HTR-8/SVneo (cell line): Measurements from ENCODE around the gene AUTS2.

ENCODE experiments used
- DNase-seq: peaks from one replicate; pipeline ENCODE4 v3.0.0; 2011; ENCODE audit warnings: low spot score, mixed read lengths; ENCODE audit not compliant: insufficient read length
- FAIRE-seq: peaks from 2 replicates; lab custom pipeline; 2011; peaks lifted over from hg19 to GRCh38; lab: Jason Lieb, UNC

Gene AUTS2

DNA sequence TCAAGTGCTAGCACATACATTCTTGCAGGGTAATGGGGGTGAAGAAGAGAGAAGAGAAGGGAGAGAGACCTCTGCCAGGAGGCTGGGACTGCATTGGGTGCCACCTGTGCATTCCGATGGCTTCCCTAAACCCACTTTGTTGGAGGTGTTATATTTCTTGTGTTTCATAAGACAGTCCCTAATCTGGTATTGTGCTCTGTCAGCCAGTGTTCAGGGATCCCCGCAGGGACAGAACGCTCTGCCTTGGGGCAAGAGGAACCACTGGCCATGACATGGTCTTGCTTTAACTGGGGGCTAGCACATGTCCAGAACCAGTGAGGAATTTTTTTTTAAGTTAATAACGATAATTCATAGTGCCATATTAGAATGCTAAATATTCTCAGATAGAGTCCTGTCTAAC, 1168.4 kb downstream of the AUTS2 start:
- DNase-seq = no peak
- FAIRE-seq = no peak

DNA sequence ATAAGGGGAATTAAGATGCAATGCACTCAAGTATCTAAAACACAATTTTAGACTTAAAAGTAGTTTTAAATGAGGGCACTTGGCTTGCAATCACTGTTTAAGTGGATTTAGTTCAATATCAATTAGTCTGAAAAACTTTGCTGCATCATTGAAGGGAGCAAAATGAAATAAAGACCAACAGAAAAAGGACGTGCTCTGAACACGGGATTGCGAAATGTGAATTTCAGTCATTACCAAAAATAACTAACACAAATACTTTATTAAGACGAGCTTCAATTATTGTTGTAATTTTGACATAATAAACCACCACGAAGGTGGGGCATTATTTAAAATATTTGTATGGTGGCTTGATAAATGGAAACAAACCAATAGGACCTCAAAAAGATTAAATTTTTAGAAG, 1171.9 kb downstream of the AUTS2 start:
- no peak for FAIRE-seq
- no peak for DNase-seq

DNA sequence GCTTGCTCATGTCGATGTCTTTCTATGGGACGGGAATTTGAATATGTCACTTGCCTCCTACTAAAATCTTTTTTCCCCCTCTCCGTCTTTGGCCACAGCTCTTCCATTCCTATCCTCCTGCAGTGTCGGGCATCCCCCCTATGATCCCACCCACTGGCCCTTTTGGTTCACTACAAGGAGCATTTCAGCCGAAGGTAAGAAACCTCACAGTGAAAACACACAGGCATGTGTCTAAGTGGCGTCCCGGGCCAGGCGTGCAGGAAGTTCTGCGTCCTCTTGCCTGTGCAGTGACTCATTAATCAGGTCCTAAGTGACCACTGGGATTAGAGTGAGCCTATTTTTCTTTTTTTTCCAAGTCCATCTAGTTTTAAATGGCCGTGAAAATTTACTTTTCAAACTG, 1173.2 kb downstream of the AUTS2 start:
- DNase-seq (no peak), FAIRE-seq (no peak)

DNA sequence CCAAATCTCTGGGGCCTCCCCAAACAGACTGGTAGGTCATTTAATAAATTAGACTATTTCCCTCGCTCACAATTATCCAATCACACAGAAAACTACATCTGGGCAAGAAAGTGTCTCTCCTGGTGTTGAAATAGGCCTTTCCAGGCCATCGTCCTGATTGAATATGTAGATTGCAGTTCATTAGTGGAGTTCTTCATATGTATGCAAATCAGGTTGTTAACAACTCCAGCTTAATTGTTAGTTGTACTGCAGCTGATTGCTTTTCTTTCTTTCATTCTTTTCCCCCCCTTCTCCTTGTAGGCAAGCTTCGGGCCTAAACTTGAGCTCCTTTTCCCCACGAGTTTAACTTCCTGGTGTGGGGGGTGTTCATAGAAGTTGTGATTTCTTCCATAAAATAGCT, 1174.6 kb downstream of the AUTS2 start:
- no peak for FAIRE-seq
- no peak for DNase-seq

DNA sequence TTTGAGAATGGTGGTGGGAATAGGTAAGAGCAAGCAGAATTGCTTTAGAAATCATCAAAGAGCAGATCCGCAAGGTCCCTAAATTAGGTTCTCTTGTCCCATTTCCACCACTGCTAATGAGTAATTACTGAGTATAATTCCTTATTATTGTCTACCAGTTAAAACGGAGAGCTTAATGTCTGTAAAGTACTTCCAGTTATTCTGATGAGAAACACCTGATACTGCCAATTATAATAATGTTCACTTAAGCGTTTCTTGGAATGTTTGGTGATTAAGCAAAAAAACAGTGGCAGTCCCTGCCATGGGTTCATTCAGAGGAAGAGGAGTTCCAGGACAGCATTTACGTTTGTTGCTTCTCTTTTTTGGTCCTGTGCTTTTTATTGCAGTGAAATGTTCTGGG, 1175.1 kb downstream of the AUTS2 start:
- FAIRE-seq (no peak), DNase-seq (no peak)

DNA sequence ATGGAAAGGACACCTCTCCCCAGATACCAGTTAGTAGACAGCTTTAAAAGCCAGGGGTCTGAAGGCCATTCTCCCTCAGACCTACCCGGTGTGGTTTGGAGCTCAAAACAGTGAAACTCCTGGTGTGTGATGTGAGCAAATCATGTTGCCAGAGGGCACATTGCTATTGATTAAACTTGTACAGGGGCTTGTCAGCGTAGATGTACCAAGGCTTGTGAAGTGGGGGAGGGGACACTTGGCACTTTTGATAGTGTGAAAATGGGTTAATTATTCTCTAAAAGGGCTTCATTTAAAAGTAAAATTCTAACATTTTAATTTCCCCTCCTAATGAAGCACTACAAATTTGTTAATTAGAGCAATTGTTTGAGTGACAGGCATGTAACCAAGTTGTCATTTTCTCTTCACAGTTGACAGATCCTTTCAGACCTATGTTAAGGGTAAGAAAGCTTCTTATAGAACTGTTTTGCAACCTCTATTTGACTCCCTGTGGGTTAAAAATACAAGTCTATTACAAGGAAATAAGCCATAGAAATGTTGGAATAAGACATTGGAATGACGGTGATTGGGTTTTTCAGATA, 1176.8 kb downstream of the AUTS2 start:
- FAIRE-seq = no peak

DNA sequence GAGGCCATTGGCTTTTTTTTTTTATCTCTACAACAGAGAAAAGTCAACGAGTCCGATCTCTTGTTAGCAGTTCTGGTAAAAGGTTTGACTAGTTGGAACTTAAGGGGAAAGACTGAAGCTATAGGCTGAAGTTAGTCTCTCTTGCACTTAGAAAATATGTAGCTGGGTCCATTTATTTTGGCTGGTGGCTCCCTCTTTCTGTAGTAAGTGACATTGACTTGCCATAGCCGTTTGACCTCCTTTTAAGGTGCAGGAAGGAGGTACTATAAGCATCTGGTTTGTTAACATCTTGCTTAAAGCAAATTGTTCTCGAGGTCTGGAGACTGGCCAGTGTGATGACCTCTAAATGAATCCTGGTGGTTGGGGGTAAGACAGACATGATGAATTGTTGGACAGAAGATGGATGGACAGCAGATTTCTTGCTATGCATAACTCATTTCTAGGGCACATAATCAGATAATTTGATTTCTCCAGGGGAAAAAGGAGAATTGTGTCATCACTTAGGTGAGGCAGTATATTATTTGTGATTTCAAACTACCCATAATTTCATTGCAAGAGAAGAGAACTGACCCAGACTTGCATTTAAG, 1177.4 kb downstream of the AUTS2 start:
- no peak for FAIRE-seq
- no peak for DNase-seq

More for the DNA sequence above, 1176.8 kb downstream of the AUTS2 start:
- no peak for DNase-seq

DNA sequence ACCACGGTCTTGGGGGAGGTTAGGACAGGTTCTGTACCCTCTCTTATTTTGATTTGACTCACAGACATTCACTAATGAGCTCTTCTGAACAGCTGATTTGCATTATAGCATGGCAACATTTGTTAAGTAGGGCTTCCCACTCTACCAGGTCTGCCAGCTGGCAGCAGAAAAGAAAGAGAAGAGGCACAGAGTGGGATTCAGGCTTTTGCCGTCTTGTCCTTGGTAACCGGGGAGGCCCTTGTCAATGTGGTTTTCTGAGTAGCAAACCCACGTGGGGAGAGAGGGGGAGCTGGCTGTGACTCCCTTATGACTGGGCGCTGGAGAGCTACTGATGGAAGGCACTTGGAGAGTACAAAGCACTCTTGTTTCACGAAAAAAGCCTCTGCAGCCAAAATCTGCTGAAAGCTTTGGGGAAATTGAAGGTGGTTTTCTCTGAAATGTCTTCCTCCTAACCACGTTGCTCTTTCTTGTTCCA, 1178.4 kb downstream of the AUTS2 start:
- no peak for DNase-seq
- FAIRE-seq = no peak

DNA sequence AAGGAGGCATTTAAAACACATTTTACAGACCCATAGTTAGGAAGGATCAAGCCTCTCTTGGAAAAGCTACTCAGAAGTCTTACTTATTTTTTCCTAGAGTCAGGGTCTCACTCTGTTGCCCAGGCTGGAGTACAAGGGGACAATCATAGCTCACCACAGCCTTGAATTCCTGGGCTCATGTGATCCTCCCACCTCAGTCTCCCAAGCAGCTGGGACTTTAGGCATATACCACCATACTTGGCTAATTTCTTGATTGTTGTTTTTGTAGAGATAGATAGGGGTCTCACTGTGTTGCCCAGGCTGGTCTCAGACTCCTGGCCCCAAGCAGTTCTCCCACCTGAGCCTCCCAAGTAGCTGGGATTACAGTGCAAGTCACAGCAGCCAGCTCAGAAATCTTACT, 1179.0 kb downstream of the AUTS2 start:
- FAIRE-seq (no peak), DNase-seq (no peak)

DNA sequence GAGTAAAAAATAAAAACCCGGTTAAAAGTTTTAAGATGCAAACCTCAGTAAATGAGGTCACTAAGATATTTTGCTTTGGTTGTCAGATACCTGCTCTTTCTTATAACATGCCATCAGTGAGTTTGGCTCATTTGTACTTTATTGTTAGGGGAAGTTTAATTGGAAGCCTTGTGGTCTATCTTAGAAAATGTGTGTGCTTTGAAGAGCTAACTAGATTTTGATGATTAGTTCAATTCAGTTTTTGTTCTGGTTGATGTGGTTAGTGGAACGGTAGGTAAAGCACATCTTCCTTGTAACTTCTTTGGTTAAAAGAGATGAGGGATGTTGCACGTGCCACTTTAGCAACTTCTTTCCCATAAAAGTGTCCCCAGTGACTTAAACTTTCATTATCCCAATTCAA, 1180.3 kb downstream of the AUTS2 start:
- FAIRE-seq = no peak
- no peak for DNase-seq

DNA sequence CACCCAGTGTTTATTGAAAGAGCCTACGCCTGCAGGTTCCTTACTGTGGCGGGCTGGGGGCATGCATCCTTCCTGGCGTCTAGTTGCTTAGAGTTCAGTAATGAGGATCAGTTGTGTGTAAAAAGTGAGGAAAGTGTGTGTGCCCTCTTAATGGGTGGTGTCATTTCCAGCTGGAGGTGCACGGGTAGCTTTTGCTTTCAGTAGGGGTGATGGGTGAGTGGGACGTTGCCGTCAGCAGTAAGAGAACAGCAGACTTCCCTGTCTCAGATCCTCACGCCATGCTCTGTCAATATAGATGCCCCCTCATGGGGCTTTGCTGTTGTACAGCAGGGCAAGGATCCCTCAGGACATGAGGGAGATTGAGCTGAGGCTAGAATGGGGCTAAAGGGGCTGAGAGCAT, 1181.0 kb downstream of the AUTS2 start:
- FAIRE-seq (no peak), DNase-seq (no peak)

DNA sequence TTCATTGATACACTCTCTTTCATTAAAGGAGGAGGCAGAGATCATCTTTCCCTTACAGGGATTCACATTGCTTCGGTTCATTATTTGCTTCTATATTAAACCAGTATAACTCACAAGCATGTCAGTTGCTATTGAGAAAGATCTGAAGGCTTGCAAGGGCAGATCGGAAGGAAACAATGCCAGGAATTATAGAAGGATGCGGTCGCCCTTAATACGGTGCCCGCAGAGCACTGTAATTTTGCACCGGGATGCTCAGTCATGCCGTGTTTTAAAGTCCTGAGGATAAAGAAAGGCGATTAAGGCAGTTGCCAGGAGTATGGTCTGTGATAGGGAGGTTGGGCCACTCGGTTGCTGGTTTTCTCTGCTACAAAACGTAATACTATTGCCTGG, 1183.6 kb downstream of the AUTS2 start:
- FAIRE-seq (no peak), DNase-seq (no peak)

DNA sequence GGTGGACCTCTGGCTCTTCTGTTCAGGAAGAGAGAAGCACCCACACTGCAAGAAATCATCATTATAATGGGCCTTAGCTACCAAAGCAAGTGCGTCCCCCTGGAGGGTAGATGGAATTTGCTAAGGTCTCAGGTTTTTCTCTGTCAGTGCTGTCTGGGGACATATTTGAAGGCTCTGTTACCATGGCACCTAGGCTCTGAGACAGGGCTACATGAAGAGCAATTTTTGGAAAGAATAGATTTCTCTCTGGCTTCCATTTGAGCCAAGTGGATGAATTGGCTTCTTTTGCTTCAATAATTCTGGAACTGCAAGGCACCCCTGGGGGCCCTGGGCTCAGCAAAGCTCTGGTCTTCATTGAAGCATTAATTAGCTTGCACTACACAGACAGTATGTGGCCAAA, 1184.5 kb downstream of the AUTS2 start:
- FAIRE-seq = no peak

DNA sequence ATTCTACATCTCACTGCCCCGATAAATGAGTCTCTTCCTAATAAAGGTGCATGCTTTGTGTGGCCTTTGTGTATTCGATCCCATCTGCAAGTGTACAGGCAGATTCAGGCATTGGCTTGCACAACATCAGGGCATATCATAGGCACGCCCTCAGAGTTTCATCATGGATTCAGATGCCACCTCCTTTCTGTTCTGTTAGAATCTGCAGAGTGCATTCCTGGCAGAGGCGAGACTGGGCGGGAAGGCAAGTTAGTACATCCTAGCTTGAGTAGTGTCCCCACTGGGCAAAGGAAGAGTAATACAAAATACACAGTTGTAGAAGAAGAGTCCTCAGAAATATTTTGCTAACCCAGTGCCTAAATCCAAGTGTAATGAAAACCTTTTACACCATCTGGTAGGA, 1187.2 kb downstream of the AUTS2 start:
- no peak for FAIRE-seq
- no peak for DNase-seq

More for the DNA sequence above, 1184.5 kb downstream of the AUTS2 start:
- DNase-seq = no peak

DNA sequence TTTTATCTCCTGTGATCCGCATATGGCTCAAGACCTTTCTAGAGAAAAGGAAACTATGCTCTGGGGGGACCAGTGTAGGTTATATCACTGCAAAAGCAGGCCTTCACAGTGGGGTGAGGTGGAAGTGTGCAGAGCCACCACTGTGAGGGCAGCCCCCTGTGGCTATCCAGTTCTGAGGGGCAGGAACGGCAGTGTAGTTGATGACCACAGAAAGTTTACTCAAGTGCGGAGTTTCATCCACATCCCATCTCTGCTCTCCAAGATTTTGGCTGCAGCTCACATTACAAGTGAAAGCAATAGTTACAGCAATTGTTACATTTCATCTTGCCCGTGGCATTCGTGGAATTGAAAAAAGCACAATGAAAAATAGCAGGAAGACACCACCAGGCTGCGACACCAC, 1187.8 kb downstream of the AUTS2 start:
- DNase-seq (no peak), FAIRE-seq (no peak)

DNA sequence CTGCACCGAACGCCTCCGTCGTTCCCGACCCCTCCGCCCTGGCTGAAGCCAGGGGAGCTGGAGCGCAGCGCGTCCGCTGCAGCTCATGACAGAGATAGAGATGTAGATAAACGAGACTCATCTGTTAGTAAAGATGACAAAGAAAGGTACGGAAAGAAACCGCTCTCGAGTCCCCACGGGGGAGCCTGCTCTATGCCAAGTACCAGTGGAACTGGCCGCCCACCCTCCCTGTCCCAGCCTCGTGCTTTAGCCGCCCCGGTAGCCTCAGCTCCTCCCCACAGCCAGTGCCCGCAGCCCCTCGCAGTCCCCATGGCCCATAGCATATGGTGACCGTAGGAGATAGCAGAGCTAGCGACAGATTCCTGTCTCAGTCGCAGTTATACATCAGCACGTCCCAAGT, 1189.0 kb downstream of the AUTS2 start:
- DNase-seq = no peak
- FAIRE-seq = no peak

DNA sequence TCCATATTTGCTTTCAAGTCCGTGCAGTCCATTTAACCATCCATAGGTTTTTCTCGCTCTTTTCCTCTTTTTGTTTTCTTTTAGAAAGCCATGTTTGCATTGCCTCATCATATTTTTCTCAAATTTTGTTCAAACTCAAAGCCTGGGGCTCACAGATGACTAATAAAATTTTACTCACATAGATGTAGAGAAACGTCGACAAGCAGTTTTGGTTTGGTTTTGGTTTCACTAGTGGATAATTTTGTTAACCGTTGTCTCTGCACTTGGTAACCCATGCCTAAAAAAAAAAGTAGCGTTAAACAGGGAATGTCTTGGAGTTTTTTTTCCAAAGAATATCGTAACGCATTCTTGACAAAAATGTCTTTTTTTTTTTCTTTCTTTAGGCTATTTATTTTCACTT, 1189.5 kb downstream of the AUTS2 start:
- FAIRE-seq (no peak), DNase-seq (no peak)

DNA sequence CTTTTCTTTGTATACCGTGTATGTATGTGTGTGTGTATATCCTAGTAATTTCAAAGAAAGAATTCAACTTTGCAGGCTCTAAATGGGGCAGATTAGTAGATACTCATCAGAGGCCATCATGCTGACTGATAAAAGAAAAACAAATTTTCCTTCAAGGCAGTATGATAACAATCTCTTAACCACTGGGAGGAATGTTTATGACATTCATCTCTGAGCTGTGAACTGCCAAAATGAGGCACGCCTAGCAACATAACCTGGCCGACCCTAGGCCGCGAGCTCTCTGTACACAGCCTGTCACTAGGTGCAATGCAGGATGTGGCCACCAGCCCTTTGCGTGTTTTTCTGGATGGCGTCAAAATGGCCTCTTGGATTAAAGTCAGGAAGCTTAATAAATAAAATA, 1190.0 kb downstream of the AUTS2 start:
- DNase-seq (no peak), FAIRE-seq (no peak)

DNA sequence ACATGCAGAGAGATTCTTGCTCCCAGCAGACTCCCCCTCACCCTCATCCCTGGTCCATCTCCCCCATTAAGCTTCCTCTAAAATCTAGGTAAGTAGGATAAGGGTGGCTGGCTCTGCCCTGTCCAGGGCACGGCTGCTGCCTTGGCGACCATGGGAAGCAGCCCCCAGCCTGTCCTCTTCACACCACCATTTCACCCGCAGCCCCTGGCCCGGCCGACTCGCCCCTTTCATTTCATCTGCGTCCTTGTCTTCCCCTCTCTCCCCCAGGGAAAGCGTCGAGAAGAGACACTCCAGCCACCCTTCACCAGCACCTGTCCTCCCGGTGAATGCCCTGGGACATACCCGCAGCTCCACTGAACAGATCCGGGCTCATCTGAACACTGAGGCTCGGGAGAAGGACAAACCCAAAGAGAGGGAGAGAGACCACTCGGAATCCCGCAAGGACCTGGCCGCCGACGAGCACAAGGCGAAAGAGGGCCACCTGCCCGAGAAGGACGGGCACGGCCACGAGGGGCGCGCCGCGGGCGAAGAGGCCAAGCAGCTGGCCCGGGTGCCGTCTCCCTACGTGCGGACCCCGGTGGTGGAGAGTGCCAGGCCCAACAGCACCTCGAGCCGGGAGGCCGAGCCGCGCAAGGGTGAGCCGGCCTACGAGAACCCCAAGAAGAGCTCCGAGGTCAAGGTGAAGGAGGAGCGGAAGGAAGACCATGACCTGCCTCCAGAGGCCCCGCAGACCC, 1191.4 kb downstream of the AUTS2 start:
- DNase-seq = no peak
- FAIRE-seq = no peak

DNA sequence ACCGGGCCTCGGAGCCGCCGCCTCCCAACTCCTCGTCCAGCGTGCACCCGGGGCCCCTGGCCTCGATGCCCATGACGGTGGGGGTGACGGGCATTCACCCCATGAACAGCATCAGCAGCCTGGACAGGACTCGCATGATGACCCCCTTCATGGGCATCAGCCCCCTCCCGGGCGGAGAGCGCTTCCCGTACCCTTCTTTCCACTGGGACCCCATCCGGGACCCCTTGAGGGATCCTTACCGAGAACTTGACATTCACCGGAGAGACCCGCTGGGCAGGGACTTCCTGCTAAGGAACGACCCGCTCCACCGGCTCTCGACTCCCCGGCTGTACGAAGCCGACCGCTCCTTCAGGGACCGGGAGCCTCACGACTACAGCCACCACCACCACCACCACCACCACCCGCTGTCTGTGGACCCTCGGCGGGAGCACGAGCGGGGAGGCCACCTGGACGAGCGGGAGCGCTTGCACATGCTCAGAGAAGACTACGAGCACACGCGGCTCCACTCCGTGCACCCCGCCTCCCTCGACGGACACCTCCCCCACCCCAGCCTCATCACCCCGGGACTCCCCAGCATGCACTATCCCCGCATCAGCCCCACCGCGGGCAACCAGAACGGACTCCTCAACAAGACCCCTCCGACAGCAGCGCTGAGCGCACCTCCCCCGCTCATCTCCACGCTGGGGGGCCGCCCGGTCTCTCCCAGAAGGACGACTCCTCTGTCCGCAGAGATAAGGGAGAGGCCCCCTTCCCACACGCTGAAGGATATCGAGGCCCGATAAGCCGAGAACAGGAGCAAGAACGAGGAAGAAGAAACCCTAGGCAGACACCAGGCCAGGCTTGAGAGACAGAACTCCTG, 1192.2 kb downstream of the AUTS2 start:
- FAIRE-seq (no peak), DNase-seq (no peak)

DNA sequence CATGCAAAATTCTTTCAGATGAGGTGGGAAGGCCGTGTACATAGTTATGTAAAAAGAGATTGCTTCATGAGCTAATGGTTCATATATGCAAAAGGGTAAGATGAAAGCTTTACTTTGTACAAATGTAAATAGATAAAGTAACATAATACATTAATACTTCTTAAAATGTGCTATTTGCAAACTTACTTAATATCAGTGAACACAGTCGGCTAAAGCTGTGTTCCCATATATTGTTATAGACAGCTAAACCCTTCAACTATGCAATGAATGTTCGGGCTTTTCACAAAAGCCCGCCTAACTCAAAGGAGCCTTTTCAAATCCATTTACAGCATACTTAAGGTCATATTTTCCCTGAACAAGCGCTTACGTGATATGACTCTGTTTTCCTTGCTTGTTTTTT, 1193.1 kb downstream of the AUTS2 start:
- FAIRE-seq = no peak
- DNase-seq = no peak
